GM21381 (cell line): ENCODE measurements around the gene TUBGCP3.
"Not testable (repeated sequence)": the region's sequence is repeated elsewhere in the genome, so short reads cannot be mapped to it uniquely, and the experiment has no call there.

Source experiments
- ATAC-seq: cut with Tn5 transposase; IDR thresholded peaks from one replicate; pipeline ENCODE4 v1.9.1; 2021; ENCODE audit warnings: mild to moderate bottlenecking, moderate library complexity; ENCODE audit not compliant: unreplicated experiment

Gene TUBGCP3

DNA sequence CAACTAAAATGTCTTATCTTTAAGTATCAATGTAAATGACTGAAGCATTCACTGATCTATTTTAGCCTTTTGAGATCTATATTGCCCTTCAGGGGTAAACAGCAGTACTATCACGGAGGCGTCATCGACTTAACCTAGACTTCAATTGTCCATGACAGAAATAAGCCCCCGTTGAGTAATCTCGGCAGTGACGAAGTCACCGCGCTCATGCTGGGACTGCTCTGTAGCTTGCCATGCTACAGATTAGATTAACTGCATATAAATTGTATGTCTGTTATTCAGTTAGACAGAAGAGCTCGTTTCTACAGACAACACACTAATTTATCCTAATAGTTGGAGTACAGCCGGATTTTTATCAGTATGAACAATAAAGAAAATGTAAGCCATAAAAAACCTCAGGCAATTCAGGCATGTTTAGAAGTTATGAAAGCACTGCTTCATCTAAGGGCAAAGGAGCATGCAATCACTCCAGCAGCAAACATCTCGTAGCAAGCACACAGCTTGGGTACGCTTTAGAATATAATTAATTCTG is 56.6 kb downstream of the TUBGCP3 start:
- ATAC-seq = no peak

DNA sequence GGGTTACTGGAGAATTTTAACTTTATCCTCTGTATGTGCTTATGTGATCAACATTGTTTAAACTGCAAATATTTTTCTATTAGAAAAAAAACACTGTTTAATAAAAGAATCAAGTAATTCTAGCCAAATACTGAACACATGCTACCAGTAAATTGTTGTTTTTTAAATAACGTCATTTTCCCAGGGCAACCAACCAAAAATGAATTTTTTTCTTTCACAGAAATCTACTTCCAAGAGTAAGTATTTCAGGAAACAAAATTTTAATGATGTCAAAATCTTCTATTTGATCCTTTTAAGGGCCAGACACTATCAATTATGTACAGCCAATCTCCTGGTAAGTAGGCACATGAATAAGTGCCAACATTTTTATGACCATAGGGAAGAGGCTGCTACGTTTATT is 57.1 kb downstream of the TUBGCP3 start:
- ATAC-seq = no peak

DNA sequence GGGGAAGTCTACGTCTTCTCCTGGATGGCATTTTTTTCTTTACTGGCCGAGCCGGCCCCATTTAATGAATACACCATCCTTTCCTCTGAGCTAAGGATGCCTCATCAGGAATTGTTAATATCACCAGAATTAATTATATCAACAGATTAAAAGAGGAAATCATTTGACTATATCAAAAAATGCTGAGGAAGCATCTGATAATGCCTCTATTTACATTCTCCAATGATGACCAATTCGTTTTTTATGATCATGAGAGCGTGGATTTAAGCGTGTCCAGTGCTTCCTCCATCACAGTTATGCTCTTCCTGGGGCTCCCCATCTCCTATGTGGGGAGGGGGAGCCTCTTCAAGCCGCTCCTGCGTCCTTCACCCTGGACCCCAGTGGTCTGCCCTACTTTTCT is 58.7 kb downstream of the TUBGCP3 start:
- no peak for ATAC-seq

DNA sequence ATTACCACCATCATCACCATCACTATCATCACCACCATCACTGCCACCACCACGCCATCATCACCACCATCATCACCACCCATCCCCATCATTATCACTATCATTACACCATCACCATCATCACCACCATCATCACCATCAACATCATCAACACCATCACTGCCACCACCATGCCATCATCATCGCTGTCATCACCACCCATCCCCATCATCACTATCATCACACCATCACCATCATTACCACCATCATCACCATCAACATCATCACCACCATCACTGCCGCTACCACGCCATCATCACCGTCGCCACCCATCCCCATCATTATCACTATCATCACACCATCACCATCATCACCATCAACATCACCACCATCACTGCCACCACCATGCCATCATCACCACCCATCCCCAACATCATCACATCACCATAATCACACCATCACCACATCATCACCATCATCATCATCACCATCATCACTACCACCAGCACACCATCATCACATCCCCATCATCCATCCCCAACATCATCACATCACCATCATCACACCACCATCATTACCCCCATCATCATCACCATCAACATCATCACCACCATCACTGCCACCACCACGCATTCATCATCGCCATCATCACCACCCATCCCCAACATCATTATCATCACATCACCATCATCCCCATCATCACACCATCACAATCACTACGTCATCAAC is 61.7 kb downstream of the TUBGCP3 start:
- ATAC-seq = no peak

DNA sequence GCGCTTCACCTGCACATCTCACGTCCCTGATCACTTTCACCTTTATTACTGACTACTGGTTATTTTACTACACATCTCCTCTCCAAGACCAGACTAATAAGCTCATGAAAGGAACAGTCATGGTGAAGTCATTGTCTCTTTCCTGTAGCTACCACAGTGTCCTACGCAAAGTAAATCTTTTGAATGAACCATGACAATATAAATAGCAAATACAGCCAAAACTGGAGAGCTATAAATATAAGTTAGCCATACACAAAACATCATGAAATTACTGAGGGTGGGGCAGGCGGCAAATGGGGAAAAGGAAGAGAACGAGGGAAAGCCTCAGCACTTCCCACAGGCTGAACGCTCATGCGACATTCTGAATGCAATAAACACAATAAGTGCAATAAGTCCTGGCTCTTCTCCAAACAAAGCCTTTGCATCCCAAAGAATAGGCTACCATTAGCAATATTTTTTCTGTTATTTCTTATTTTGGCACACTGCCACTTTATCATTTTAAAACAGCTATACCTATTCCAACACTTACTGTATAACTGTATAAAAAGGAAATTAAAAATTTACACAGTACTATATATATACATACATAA is 62.5 kb downstream of the TUBGCP3 start:
- ATAC-seq = no peak

- ATAC-seq = no peak
Observed at GRCh38 chr13:112522578-112522977, 65.4 kb downstream of the TUBGCP3 start.

DNA sequence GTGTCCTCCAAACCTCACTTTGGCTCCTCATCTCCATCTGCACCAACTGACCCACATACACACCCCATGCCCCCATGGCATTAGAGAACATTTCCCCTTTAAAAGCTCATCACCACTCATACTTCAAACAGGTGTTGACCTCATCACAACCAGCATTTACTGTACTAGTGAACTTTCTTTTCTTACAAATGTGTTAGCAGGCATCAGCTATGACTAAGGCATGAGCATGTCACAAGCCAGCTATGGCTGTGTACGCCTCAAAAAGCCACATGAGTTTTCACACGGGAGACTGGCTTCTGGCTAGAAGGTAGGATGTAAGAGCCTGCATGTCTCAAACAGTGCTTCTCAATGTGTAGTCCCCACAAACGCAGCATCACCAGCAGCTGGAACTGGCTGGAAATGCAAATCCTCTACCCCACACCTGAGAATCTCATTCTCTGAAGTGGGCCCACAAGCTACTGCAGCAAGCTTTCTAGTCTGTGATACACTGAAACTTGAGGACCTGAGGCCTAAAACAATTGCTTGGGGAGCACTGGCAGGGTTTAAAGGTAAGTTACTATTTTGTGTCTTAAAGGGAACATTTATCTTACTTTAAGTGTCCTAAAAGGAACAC is 66.8 kb downstream of the TUBGCP3 start:
- no peak for ATAC-seq

GRCh38 chr13:112519517-112520060 is 68.4 kb downstream of the TUBGCP3 start:
- ATAC-seq = no peak

GRCh38 chr13:112516218-112516617 is 71.7 kb downstream of the TUBGCP3 start:
- no peak for ATAC-seq

DNA sequence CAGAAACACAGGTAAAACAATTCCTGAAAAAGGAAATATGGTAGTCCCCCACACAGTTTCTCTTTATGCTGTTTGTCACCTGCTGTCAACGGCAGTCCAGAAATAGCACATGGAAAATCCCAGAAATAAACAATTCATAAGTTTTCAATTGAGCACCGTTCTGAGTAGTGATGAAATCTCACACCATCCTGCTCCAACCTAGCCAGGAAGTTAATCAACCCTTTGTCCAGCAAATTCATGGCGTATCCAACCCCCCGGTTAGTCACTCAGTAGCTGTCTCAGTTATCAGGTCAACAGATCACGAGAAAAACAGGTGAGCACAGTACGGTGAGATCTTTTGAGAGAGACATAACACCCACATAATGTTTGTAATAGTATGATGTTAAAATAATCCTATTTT is 74.2 kb downstream of the TUBGCP3 start:
- ATAC-seq = no peak

GRCh38 chr13:112510987-112511685 is 76.8 kb downstream of the TUBGCP3 start:
- no peak for ATAC-seq

- no peak for ATAC-seq
Observed at GRCh38 chr13:112510002-112510780, 77.8 kb downstream of the TUBGCP3 start.

DNA sequence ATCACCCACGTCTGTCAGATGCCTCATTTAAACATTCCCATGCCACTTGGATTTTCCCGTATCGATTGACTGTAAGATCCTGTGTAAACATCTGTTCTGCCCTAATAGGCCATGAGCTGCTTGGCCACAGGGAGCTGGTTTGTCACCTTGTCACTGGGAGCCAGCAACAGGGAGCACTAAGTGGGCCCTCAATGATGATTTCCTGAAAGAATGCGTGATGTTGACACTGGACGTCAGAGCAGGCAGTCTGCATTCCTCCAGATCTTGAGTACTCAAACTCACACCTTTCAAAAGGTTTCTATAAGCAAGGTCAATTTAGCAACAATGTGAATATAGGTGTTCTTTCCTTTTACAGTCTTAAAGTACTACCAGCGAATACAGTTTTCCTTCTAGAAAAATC is 78.8 kb downstream of the TUBGCP3 start:
- no peak for ATAC-seq

- ATAC-seq = no peak
Observed at GRCh38 chr13:112506046-112506445, 81.9 kb downstream of the TUBGCP3 start.

DNA sequence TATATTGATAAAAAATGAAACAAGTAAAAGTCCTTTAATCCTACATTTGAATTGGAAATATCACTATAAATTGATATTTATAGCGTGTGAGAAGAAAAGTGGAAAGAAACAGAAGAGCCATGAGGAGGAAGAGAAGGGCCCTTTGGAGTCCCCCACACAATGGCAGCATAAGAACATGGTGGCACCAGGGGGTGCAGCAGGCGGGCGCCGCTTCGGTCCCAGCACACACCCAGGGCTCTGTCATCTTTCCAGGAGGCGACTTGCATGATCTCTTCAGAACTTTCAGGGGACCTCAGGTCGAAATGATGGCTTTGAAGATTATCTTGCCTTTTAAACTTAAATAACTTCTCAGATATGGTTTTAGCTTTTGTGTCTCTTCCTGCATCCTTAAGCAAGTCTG is 91.8 kb downstream of the TUBGCP3 start:
- no peak for ATAC-seq

DNA sequence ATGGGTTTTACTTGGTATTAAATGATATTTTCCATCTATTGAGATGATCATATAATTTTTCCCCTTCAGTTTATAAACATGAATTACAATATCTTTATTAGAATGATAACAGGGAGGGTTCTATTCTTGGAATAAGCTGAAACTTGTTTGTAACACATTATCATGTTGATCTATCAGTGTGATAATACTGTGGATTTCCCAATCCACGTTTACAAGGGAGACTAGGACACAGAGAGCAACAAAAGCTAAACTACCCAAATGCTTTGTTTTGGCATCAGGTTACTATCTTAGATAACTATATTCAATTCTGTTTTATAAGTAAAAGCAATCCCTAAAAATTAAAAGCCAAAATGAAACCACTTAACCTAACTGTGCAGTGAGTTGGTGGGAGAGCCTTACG is 92.5 kb downstream of the TUBGCP3 start:
- no peak for ATAC-seq

GRCh38 chr13:112489199-112489598 is 98.8 kb downstream of the TUBGCP3 start:
- no peak for ATAC-seq

DNA sequence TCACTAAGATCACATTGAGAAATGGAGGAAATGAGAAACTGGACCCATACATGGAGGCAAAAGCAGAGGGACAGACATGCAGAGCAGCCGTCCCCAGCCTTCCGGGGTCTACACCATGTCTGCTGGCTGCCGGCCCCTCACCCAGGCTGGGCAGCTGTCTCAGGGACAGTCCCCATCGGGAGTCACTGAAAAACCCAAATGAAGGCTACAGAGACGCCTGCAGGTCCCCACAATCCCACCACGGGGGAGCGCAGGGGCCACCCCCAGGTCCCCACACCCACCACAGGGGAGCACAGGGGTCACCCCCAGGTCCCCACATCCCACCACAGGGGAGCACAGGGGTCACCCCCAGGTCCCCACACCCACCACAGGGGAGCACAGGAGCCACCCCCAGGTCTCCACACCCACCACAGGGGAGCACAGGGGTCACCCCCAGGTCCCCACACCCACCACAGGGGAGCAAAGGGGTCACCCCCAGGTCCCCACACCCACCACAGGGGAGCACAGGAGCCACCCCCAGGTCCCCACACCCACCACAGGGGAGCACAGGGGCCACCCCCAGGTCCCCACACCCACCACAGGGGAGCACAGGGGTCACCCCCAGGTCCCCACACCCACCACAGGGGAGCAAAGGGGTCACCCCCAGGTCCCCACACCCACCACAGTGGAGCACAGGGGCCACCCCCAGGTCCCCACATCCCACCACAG is 99.5 kb downstream of the TUBGCP3 start:
- not testable (repeated sequence) for ATAC-seq

- ATAC-seq = no peak
Observed at GRCh38 chr13:112487127-112487517, 100.8 kb downstream of the TUBGCP3 start.
